Fibroblast of lung (primary cell): ENCODE data around the gene PPARGC1A. TPM values are rescaled to one million over a fixed set of nuclear protein-coding genes. Genes with fewer than 3 reads are reported as not detected.

Experiments
- DNase-seq, 2 donors: peaks; one replicate each; pipeline versions ENCODE4 v3.0.0 to v3.0.0-alpha.2; 2010; ENCODE audit warnings: low read depth in 2 of 2
- H2AFZ ChIP-seq: 2 replicates; pipeline ENCODE4 v1.5.1; 2012; ENCODE audit warnings: low read length, control low read depth, inconsistent platforms
- H3K27ac ChIP-seq: 2 replicates; pipeline ENCODE4 v1.5.1; 2011; ENCODE audit warnings: low read length, control low read depth; ENCODE audit not compliant: insufficient read depth
- H3K27me3 ChIP-seq: 2 replicates; pipeline ENCODE4 v1.5.1; 2011; ENCODE audit warnings: mild to moderate bottlenecking, low read length; ENCODE audit not compliant: control insufficient read depth, insufficient read depth
- H3K36me3 ChIP-seq: 2 replicates; pipeline ENCODE4 v1.5.1; 2011; ENCODE audit warnings: low read length; ENCODE audit not compliant: control insufficient read depth, insufficient read depth
- H3K4me1 ChIP-seq: 2 replicates; pipeline ENCODE4 v1.5.1; 2011; ENCODE audit warnings: low read length; ENCODE audit not compliant: control insufficient read depth, insufficient read depth; ENCODE audit errors: extremely low read depth
- H3K4me2 ChIP-seq: 2 replicates; pipeline ENCODE4 v1.5.1; 2011; ENCODE audit warnings: low read length, control low read depth; ENCODE audit not compliant: insufficient read depth; ENCODE audit errors: extremely low read depth
- H3K4me3 ChIP-seq, 4 experiments: fragments of 200-600 bp in 1 of 4; sonication (generic) in 1 of 4; replicated peaks in 1 of 4; 2 replicates each; pipeline ENCODE4 v1.5.1; 2011 to 2016; ENCODE audit warnings: low read length in 4 of 4, low read depth in 3 of 4, mild to moderate bottlenecking in 3 of 4, control low read depth in 2 of 4, inconsistent platforms in 1 of 4, mixed read lengths in 1 of 4; ENCODE audit not compliant: insufficient read depth in 1 of 4; ENCODE audit errors: control extremely low read depth in 1 of 4
- H3K79me2 ChIP-seq: 2 replicates; pipeline ENCODE4 v1.5.1; 2012; ENCODE audit warnings: mild to moderate bottlenecking, low read length, inconsistent platforms; ENCODE audit not compliant: control insufficient read depth, insufficient read depth
- H3K9ac ChIP-seq: 2 replicates; pipeline ENCODE4 v1.5.1; 2011; ENCODE audit warnings: mild to moderate bottlenecking, low read length, control low read depth; ENCODE audit not compliant: insufficient read depth
- H3K9me3 ChIP-seq: 2 replicates; pipeline ENCODE4 v1.5.1; 2012; ENCODE audit warnings: low read depth, low read length; ENCODE audit not compliant: control insufficient read depth, insufficient read depth
- H4K20me1 ChIP-seq: 2 replicates; pipeline ENCODE4 v1.5.1; 2011; ENCODE audit warnings: low read length; ENCODE audit not compliant: control insufficient read depth, insufficient read depth; ENCODE audit errors: extremely low read depth
- EZH2 ChIP-seq: IDR thresholded peaks from 2 replicates; pipeline ENCODE4 v1.5.1; 2012; ENCODE audit warnings: low read length, control low read depth, mild to moderate bottlenecking; ENCODE audit errors: missing control alignments
- polyA plus RNA-seq, 2 donors: library from polyadenylated mRNA; depleted of rRNA in 1 of 2; stranded (reverse) in 1 of 2; unstranded in 1 of 2; fragments of >200 nt; gene quantifications; 2 replicates each; pipeline ENCODE4 v1.2.1, GENCODE V29; 2011 to 2012; ENCODE audit warnings: missing spikeins in 1 of 2
- total RNA-seq: library from RNA; depleted of rRNA; stranded (reverse); fragments of >200 nt; gene quantifications from 2 replicates; pipeline ENCODE4 v1.2.1, GENCODE V29; 2014
- TF ChIP-seq, protein P1 (sequence below), 2 donors: IDR thresholded peaks in 1 of 2; conservative IDR thresholded peaks in 1 of 2; 1 replicate in 1 of 2; 2 replicates in 1 of 2; pipeline ENCODE4 v1.5.1; 2011 to 2012; ENCODE audit warnings: low read length in 2 of 2, control low read depth in 1 of 2, inconsistent platforms in 1 of 2, low read depth in 1 of 2, mild to moderate bottlenecking in 1 of 2

Gene PPARGC1A
- total and polyA plus RNA-seq, 2 donors (not counting 1 experiment from before 2014, with no cell fraction given): 1.3 to 6.9 TPM

DNA sequence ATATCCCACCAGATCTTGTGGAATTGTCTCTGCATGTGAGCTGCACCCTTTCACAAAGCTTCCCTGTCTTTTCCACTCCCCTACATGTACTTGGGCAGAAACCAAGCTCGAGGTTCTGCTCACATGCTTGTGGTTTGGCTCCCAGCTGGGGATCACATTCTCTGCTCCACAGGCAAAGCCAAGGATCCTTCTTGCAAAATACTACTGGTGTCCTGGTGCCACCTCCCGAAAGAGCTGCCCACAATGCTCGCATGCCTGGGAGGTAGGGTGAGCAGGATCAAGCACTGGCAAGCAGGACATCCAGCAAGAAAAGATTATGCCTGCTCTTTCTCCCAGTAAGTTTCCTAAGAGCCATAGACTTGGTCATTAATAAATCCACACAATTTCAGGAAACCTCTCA lies 45.1 kb upstream of the PPARGC1A start:
- no peak overlapping the region for H2AFZ ChIP-seq
- H3K27me3 ChIP-seq: no peaks in the 10 kb centered on the region
- H4K20me1 ChIP-seq: no peaks in the 10 kb centered on the region
- H3K79me2 ChIP-seq: no peaks in the 10 kb centered on the region
- no peaks in the 10 kb centered on the region for H3K9me3 ChIP-seq
- peak overlapping the region; percentile 1 for H3K4me2 ChIP-seq
- no peak overlapping the region for H3K9ac ChIP-seq
- DNase-seq: peak; percentile 93 to 98
- no peak overlapping the region for H3K4me3 ChIP-seq
- H3K4me1 ChIP-seq: peaks cover 7% of the 10 kb centered on the region
- no peak for TF ChIP-seq EZH2
- TF ChIP-seq, protein P1, sequence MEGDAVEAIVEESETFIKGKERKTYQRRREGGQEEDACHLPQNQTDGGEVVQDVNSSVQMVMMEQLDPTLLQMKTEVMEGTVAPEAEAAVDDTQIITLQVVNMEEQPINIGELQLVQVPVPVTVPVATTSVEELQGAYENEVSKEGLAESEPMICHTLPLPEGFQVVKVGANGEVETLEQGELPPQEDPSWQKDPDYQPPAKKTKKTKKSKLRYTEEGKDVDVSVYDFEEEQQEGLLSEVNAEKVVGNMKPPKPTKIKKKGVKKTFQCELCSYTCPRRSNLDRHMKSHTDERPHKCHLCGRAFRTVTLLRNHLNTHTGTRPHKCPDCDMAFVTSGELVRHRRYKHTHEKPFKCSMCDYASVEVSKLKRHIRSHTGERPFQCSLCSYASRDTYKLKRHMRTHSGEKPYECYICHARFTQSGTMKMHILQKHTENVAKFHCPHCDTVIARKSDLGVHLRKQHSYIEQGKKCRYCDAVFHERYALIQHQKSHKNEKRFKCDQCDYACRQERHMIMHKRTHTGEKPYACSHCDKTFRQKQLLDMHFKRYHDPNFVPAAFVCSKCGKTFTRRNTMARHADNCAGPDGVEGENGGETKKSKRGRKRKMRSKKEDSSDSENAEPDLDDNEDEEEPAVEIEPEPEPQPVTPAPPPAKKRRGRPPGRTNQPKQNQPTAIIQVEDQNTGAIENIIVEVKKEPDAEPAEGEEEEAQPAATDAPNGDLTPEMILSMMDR (conservative IDR thresholded peaks at IDR 0.05 in 1 of 2, IDR thresholded peaks at IDR 0.05 in 1 of 2; ENCODE audit: low read depth in 1 of 2, low read length in 2 of 2): no peak
- H3K36me3 ChIP-seq: no peaks in the 10 kb centered on the region
- H3K27ac ChIP-seq: no peak overlapping the region

DNA sequence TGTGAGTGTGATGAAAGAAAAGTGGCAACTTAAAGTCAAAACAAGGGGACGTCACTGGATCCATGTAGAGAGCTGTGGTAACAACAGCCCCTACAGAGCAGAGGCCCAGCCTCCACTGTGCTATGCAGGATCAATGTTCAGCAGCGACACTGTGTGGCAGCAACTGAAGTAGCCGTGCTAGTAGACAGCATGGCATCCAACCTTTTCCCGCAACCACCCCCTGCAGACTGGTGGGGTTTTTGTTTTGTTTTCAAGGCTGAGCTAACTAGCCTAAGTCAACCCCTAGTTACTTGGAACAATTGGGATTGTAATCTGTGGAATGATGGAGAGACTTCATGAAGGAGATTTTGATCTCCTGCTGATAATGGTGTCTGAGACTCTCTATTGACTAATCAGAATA lies 44.4 kb upstream of the PPARGC1A start:
- Histone ChIP-seq H4K20me1 (no peaks in the 10 kb centered on the region), H3K27me3 (no peaks in the 10 kb centered on the region), H3K4me2 (no peak overlapping the region), H3K79me2 (no peaks in the 10 kb centered on the region), H3K4me3 (no peak overlapping the region), H3K27ac (no peak overlapping the region), H3K9me3 (no peaks in the 10 kb centered on the region), H3K4me1 (peaks cover 7% of the 10 kb centered on the region), H2AFZ (no peak overlapping the region), H3K9ac (no peak overlapping the region), H3K36me3 (no peaks in the 10 kb centered on the region)
- DNase-seq: no peak
- TF ChIP-seq EZH2: no peak
- TF ChIP-seq, protein P1 (conservative IDR thresholded peaks at IDR 0.05 in 1 of 2, IDR thresholded peaks at IDR 0.05 in 1 of 2; ENCODE audit: low read depth in 1 of 2, low read length in 2 of 2): no peak

DNA sequence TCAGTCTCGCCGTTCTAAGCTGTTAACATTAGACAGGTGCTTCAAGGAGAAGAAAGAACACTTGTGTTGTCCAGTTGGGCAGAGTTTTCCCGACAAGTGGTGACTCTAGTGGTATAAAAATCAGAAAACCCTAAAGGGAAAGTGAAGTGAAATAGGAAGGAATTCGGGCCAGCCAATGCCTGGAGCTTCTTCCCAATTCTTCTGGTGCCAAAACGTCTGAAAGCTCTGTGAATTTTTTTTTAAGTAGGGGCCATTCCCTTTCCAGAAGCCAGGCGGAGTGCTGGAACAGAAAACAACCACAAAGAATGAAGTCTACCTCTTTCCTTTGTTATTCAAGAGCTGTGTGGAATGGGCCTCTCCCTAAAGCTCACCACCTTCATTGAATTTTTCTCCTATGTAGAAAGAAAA lies 43.1 kb upstream of the PPARGC1A start:
- no peak overlapping the region for H3K27ac ChIP-seq
- H3K4me3 ChIP-seq: no peak overlapping the region
- H2AFZ ChIP-seq: no peak overlapping the region
- H3K4me1 ChIP-seq: peaks cover 7% of the 10 kb centered on the region
- no peak overlapping the region for H3K4me2 ChIP-seq
- no peaks in the 10 kb centered on the region for H4K20me1 ChIP-seq
- H3K9me3 ChIP-seq: no peaks in the 10 kb centered on the region
- no peak overlapping the region for H3K9ac ChIP-seq
- H3K36me3 ChIP-seq: no peaks in the 10 kb centered on the region
- no peaks in the 10 kb centered on the region for H3K79me2 ChIP-seq
- TF ChIP-seq EZH2: no peak
- TF ChIP-seq, protein P1 (conservative IDR thresholded peaks at IDR 0.05 in 1 of 2, IDR thresholded peaks at IDR 0.05 in 1 of 2; ENCODE audit: low read depth in 1 of 2, low read length in 2 of 2): peak; percentile 56
- H3K27me3 ChIP-seq: no peaks in the 10 kb centered on the region
- peak; percentile 60 to 77 for DNase-seq
